Stromal cell of bone marrow (primary cell): ENCODE data around the gene TMOD3.
"Not testable (repeated sequence)": the region's sequence is repeated elsewhere in the genome, so short reads cannot be mapped to it uniquely, and the experiment has no call there.

ENCODE experiments used
- DNase-seq: peaks from one replicate; pipeline ENCODE4 v3.0.0-alpha.2; 2012; ENCODE audit warnings: low read depth

Gene TMOD3

GRCh38 chr15:51829376-51830275, at the start of gene TMOD3:
TSS of gene TMOD3 (plus strand) at chr15:51829653. CDS start at chr15:51862885, 33,232 bp downstream.
- peak; percentile 70 for DNase-seq

- DNase-seq = no peak
Observed at GRCh38 chr15:51780636-51781035, 48.8 kb upstream of the TMOD3 start.

- no peak for DNase-seq
Observed at GRCh38 chr15:51781506-51781905, 47.9 kb upstream of the TMOD3 start.

- no peak for DNase-seq
Observed at GRCh38 chr15:51782357-51782896, 47.0 kb upstream of the TMOD3 start.

- DNase-seq = no peak
Observed at GRCh38 chr15:51783967-51784366, 45.5 kb upstream of the TMOD3 start.

GRCh38 chr15:51787130-51787529, 42.3 kb upstream of the TMOD3 start:
- not testable (repeated sequence) for DNase-seq

- not testable (repeated sequence) for DNase-seq
Observed at GRCh38 chr15:51792474-51792873, 37.0 kb upstream of the TMOD3 start.

- DNase-seq = peak; percentile 38
Observed at GRCh38 chr15:51793521-51794305, 35.7 kb upstream of the TMOD3 start.

GRCh38 chr15:51796847-51797401, 32.5 kb upstream of the TMOD3 start:
- DNase-seq = no peak

- DNase-seq = no peak
Observed at GRCh38 chr15:51798281-51798680, 31.2 kb upstream of the TMOD3 start.

- DNase-seq = no peak
Observed at GRCh38 chr15:51799282-51800252, 29.9 kb upstream of the TMOD3 start.

GRCh38 chr15:51801391-51801835, 28.0 kb upstream of the TMOD3 start:
- DNase-seq = no peak

GRCh38 chr15:51802593-51802992, 26.9 kb upstream of the TMOD3 start:
- DNase-seq = no peak

- no peak for DNase-seq
Observed at GRCh38 chr15:51803965-51804364, 25.5 kb upstream of the TMOD3 start.

- no peak for DNase-seq
Observed at GRCh38 chr15:51806123-51806522, 23.3 kb upstream of the TMOD3 start.

- DNase-seq = no peak
Observed at GRCh38 chr15:51809457-51809856, 20.0 kb upstream of the TMOD3 start.

- no peak for DNase-seq
Observed at GRCh38 chr15:51812598-51812997, 16.9 kb upstream of the TMOD3 start.

- DNase-seq = no peak
Observed at GRCh38 chr15:51814606-51815005, 14.8 kb upstream of the TMOD3 start.

GRCh38 chr15:51816611-51817010, 12.8 kb upstream of the TMOD3 start:
- no peak for DNase-seq

- DNase-seq = no peak
Observed at GRCh38 chr15:51818150-51818549, 11.3 kb upstream of the TMOD3 start.

GRCh38 chr15:51825698-51826097, 3.8 kb upstream of the TMOD3 start:
- no peak for DNase-seq
